Fibroblast of the aortic adventitia (primary cell): ENCODE data around the gene CLEC16A. TPM values are rescaled to one million over a fixed set of nuclear protein-coding genes. Genes with fewer than 3 reads are reported as not detected.
A peak's percentile ranks its signal among the peaks of the same experiment; 100 is the strongest.

Experiments
- DNase-seq: peaks from one replicate; pipeline ENCODE4 v3.0.0-alpha.2; 2010; ENCODE audit warnings: low read depth
- H3K4me3 ChIP-seq: 2 replicates; pipeline ENCODE4 v1.5.1; 2011; ENCODE audit warnings: low read depth, mild to moderate bottlenecking, control low read depth, low read length, moderate library complexity
- total RNA-seq: library from RNA; depleted of rRNA; stranded (reverse); fragments of >200 nt; gene quantifications from 2 replicates; pipeline ENCODE4 v1.2.3, GENCODE V29; 2012; ENCODE audit warnings: low replicate concordance
- TF ChIP-seq, protein P1 (sequence below): IDR thresholded peaks from 2 replicates; pipeline ENCODE4 v1.5.1; 2011; ENCODE audit warnings: mild to moderate bottlenecking, low read length, control low read depth, inconsistent platforms; ENCODE audit not compliant: insufficient read depth

Gene CLEC16A
- total RNA-seq, 1 donor = 16.3 TPM

- DNase-seq = no peak
- TF ChIP-seq, protein P1, sequence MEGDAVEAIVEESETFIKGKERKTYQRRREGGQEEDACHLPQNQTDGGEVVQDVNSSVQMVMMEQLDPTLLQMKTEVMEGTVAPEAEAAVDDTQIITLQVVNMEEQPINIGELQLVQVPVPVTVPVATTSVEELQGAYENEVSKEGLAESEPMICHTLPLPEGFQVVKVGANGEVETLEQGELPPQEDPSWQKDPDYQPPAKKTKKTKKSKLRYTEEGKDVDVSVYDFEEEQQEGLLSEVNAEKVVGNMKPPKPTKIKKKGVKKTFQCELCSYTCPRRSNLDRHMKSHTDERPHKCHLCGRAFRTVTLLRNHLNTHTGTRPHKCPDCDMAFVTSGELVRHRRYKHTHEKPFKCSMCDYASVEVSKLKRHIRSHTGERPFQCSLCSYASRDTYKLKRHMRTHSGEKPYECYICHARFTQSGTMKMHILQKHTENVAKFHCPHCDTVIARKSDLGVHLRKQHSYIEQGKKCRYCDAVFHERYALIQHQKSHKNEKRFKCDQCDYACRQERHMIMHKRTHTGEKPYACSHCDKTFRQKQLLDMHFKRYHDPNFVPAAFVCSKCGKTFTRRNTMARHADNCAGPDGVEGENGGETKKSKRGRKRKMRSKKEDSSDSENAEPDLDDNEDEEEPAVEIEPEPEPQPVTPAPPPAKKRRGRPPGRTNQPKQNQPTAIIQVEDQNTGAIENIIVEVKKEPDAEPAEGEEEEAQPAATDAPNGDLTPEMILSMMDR = no peak
- no peak overlapping the region for H3K4me3 ChIP-seq
These were observed 140.6 kb downstream of the CLEC16A start for GRCh38 chr16:11084876-11085485.

GRCh38 chr16:11085916-11086315, 141.6 kb downstream of the CLEC16A start:
- TF ChIP-seq, protein P1 = no peak
- no peak for DNase-seq
- H3K4me3 ChIP-seq = no peak overlapping the region

GRCh38 chr16:11087691-11088073, 143.3 kb downstream of the CLEC16A start:
- TF ChIP-seq, protein P1 = no peak
- H3K4me3 ChIP-seq = no peak overlapping the region
- DNase-seq = no peak

DNA sequence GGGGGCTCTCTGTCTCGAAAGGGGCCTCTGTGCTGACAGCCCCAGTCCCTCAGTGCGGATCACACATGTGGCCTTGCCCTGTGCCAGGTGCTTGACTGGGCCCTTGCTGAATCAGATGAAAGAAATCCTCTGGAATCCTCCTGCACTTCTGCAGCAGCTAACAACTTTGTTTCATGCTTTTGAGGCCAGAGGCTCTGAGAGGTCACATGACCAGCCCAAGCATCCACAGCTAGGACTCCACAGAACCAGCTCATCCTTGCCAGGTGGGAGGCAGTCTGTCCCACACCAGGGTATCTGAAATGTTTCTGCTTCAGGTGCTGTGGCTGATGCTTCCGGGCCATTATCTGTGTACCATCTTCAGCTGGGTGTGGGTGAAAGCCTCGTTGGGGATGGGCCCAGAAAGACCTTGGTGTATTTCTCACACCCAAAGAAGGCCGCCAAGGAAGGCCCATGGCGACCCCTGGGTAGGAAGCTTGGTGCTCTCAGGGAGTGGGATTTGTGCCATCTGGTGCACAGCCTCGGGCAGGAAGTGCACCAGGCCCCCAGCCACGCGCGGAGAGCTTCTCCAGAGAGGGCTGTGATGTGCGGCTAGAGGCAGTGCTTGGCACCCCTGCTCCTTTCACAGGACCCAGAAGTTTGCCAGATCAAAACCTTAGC, 143.8 kb downstream of the CLEC16A start:
- no peak for DNase-seq
- TF ChIP-seq, protein P1 = no peak
- H3K4me3 ChIP-seq = no peak overlapping the region

DNA sequence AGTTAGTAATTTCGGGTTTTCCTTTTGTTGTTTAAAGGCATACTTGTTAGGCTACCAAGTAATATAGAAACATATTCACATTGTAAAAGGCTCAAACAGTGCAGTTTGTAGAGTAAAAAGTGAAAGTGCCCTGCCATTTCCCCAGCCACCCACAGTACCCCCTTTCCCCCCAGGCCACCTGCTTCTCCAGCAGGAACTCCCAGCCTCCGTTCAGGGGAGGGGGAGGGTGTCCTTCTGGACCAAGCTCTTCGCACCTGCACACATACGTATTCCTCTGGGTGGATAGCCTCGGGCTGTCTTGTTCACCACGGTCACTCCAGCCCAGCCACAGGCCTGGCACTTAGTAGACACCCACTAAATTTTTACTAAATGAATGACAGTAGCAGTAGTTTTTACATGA, 144.5 kb downstream of the CLEC16A start:
- TF ChIP-seq, protein P1 = no peak
- no peak overlapping the region for H3K4me3 ChIP-seq
- DNase-seq = no peak

DNA sequence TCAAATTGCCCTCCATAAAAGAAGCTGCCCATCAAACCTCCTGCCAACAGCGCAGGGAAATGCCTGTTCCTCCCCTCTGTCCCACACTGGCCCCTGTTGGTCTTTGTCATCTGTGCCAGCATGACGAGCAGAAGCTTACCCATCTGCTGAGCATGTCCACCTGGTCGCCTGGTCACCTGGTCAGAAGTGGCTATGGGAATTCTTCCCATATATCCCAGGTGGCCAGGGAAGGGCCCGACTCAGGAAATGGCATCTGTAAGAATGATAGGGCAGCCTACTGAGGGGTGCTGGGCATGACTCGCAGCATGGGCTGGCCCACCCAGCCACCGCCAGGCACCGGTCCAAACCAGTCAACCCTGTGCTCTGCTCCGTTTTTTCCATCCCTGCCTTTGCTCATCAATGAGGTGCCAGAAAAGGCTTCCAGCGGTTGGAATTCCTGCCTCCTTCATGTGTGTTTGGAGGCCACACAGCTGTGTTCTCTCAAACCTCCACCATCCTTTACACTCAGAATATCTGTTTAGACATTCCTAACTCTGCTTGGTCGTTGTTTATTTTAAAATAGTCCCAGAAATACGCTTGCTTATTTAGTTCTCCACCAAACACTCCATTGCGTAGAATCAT, 145.2 kb downstream of the CLEC16A start:
- DNase-seq = peak; percentile 67
- H3K4me3 ChIP-seq = no peak overlapping the region
- TF ChIP-seq, protein P1 = no peak

DNA sequence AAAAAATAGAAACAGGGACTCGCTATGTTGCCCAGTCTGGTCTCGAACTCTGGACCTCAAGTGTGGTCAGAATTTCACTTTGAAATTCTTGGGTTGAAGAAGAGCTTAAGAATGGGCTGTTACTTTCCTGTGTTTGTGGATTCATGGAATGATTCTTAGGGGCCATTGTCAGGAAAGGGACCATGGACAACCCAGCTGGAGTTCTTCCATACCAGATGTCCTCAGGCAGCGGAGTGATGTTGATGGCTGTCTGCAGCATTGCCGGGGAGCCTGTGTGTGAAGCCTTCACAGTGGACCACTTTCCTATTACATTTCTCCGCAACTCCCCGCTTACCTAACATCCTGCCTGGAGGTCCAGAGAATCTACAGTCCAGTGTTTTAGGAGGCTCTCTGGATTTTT, 145.9 kb downstream of the CLEC16A start:
- TF ChIP-seq, protein P1 = no peak
- H3K4me3 ChIP-seq = no peak overlapping the region
- DNase-seq = no peak
